ENCODE results near the gene BCAP31.
"Not testable (repeated sequence)": the region's sequence is repeated elsewhere in the genome, so short reads cannot be mapped to it uniquely, and the experiment has no call there.

BCAP31 gene

GRCh38 chrX:153688071-153688470 is 36.1 kb downstream of the BCAP31 start:
- TF ChIP-seq ZNF274 (IDR thresholded peaks at IDR 0.05; ENCODE audit: low read depth, low read length) = no peak
- no peak for TF ChIP-seq YY1 (IDR thresholded peaks at IDR 0.05; ENCODE audit: insufficient read depth, insufficient read length)
- TF ChIP-seq SUZ12 (IDR thresholded peaks at IDR 0.05; ENCODE audit: extremely low read depth, insufficient read depth, insufficient read length) = no peak
- DNase-seq (ENCODE audit: low read depth, low spot score) = no peak
- peaks cover 12% of the 10 kb centered on the region for H3K36me3 ChIP-seq (ENCODE audit: insufficient read depth, insufficient read length, low read length)
- H3K4me1 ChIP-seq (ENCODE audit: insufficient read depth, insufficient read length) = peaks cover 3% of the 10 kb centered on the region
- H3K4me3 ChIP-seq (ENCODE audit: insufficient read length, low read depth) = no peak overlapping the region
- no peaks in the 10 kb centered on the region for H3K27me3 ChIP-seq (ENCODE audit: insufficient read depth, insufficient read length)
- no peaks in the 10 kb centered on the region for H3K9me3 ChIP-seq (ENCODE audit: insufficient read depth, low read length)
- no peak overlapping the region for H3K9ac ChIP-seq (ENCODE audit: insufficient read length, low read depth)

- TF ChIP-seq ZNF274 (IDR thresholded peaks at IDR 0.05; ENCODE audit: low read depth, low read length) = no peak
- no peak for TF ChIP-seq SUZ12 (IDR thresholded peaks at IDR 0.05; ENCODE audit: extremely low read depth, insufficient read depth, insufficient read length)
- TF ChIP-seq YY1 (IDR thresholded peaks at IDR 0.05; ENCODE audit: insufficient read depth, insufficient read length) = no peak
- peaks cover 3% of the 10 kb centered on the region for H3K4me1 ChIP-seq (ENCODE audit: insufficient read depth, insufficient read length)
- H3K4me3 ChIP-seq (ENCODE audit: insufficient read length, low read depth) = peak within 1 kb of the TSS; percentile 42
- peak within 1 kb of the TSS; percentile 42 for H3K9ac ChIP-seq (ENCODE audit: insufficient read length, low read depth)
- H3K36me3 ChIP-seq (ENCODE audit: insufficient read depth, insufficient read length, low read length) = peaks cover 12% of the 10 kb centered on the region
- no peak for DNase-seq (ENCODE audit: low read depth, low spot score)
- H3K9me3 ChIP-seq (ENCODE audit: insufficient read depth, low read length) = no peaks in the 10 kb centered on the region
- H3K27me3 ChIP-seq (ENCODE audit: insufficient read depth, insufficient read length) = no peaks in the 10 kb centered on the region
Observed at GRCh38 chrX:153687121-153688039, 36.8 kb downstream of the BCAP31 start, which contains the start of gene SLC6A8. TSS of gene SLC6A8 (plus strand) at chrX:153687926. CDS start at chrX:153688575, 649 bp downstream.

DNA sequence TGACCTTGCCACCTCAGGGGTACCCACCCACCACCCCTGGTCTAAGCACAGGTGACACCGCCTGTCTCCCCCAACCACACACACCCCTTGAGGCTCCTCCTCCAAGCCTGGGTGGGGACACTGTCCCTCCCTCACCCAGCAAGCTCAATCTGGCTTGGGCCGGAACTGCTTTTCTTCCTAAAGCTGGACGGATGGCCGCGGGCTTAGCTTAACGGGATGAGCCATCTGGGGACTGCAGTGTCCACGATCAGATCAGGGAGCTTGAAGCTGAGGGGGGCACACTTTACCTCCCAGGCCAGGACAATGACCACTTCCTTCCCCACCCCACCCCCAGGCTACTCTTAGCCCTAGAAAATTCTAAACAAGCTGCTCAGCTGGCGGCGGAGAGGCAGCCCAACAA is 37.5 kb downstream of the BCAP31 start:
- TF ChIP-seq ZNF274 (IDR thresholded peaks at IDR 0.05; ENCODE audit: low read depth, low read length) = no peak
- TF ChIP-seq SUZ12 (IDR thresholded peaks at IDR 0.05; ENCODE audit: extremely low read depth, insufficient read depth, insufficient read length) = no peak
- TF ChIP-seq YY1 (IDR thresholded peaks at IDR 0.05; ENCODE audit: insufficient read depth, insufficient read length) = no peak
- Histone ChIP-seq H3K4me1 (ENCODE audit: insufficient read depth, insufficient read length) (peaks cover 3% of the 10 kb centered on the region), H3K27me3 (ENCODE audit: insufficient read depth, insufficient read length) (no peaks in the 10 kb centered on the region), H3K4me3 (ENCODE audit: insufficient read length, low read depth) (no peak overlapping the region), H3K9ac (ENCODE audit: insufficient read length, low read depth) (no peak overlapping the region), H3K9me3 (ENCODE audit: insufficient read depth, low read length) (no peaks in the 10 kb centered on the region), H3K36me3 (ENCODE audit: insufficient read depth, insufficient read length, low read length) (peaks cover 9% of the 10 kb centered on the region)
- DNase-seq (ENCODE audit: low read depth, low spot score) = no peak

DNA sequence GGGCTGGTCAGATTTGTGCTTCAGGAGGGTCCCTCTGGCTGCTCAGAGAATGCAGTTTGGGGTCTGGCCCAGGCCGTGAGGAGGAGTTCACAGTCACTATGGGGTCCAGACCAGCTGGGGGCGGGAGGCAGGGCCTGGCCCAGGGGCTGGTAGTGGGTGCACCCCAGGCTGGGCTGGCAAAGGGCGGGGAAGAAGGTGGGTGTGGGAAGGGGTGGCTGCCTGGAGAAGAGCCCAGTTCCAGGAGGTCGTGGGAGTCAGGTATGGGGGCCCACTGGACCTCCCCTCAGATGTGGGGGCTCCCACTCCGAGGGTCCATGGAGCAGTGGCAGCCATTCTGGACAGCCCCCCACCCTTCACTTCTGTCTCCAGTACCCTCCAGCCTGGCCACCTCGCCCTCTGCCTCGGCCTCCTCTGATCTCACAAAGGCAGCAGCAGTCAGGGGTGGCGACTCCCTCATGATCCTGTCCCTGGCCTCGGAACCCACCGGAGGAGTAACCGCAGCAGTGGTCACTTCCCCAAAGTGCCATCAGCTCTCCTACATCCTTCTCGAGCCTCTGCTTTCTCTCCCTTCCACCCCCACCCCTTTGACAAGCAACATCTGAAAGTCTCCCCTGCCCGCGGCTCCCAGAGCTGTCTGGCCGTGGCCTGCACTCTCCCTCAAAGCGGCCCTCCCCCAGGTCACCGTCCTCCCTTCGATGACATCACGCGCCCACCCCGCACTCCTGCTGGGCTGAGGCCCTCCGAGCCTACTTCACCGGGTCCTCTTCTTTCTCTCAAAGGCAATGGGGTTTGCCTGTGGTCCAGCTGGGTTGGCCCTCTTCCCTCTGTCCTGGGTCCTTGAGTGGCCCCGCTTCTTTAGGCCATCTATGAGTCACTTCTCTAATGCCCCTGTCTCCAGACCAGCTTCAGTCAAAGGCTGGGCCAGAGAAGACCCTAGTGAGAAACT is 38.2 kb downstream of the BCAP31 start:
- peaks cover 4% of the 10 kb centered on the region for H3K36me3 ChIP-seq (ENCODE audit: insufficient read depth, insufficient read length, low read length)
- no peaks in the 10 kb centered on the region for H3K27me3 ChIP-seq (ENCODE audit: insufficient read depth, insufficient read length)
- H3K4me1 ChIP-seq (ENCODE audit: insufficient read depth, insufficient read length) = peaks cover 3% of the 10 kb centered on the region
- peak overlapping the region; percentile 56 for H3K9ac ChIP-seq (ENCODE audit: insufficient read length, low read depth)
- H3K4me3 ChIP-seq (ENCODE audit: insufficient read length, low read depth) = peak overlapping the region; percentile 15
- H3K9me3 ChIP-seq (ENCODE audit: insufficient read depth, low read length) = no peaks in the 10 kb centered on the region
- DNase-seq (ENCODE audit: low read depth, low spot score) = no peak
- no peak for TF ChIP-seq ZNF274 (IDR thresholded peaks at IDR 0.05; ENCODE audit: low read depth, low read length)
- TF ChIP-seq SUZ12 (IDR thresholded peaks at IDR 0.05; ENCODE audit: extremely low read depth, insufficient read depth, insufficient read length) = no peak
- no peak for TF ChIP-seq YY1 (IDR thresholded peaks at IDR 0.05; ENCODE audit: insufficient read depth, insufficient read length)

DNA sequence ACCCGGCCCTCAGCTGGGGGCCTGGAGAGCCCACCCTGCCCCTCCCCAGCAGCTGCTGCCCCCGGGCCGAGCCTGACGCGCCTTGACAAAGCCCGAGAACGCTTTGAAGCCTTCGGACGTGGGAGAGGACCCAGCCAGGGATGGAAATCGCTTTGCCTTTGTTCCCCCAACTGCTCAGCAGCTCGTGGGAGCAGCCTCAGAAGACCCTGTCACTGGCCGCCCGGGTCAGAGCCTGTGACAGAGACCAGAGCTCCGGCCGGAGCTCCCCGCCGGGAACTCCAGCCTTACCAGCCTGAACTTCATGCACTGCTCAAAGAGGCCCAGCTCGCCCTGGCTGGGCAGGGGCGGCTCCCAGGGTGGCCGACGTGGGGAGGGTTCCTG is 39.0 kb downstream of the BCAP31 start:
- H3K9ac ChIP-seq (ENCODE audit: insufficient read length, low read depth) = peak overlapping the region; percentile 56

DNA sequence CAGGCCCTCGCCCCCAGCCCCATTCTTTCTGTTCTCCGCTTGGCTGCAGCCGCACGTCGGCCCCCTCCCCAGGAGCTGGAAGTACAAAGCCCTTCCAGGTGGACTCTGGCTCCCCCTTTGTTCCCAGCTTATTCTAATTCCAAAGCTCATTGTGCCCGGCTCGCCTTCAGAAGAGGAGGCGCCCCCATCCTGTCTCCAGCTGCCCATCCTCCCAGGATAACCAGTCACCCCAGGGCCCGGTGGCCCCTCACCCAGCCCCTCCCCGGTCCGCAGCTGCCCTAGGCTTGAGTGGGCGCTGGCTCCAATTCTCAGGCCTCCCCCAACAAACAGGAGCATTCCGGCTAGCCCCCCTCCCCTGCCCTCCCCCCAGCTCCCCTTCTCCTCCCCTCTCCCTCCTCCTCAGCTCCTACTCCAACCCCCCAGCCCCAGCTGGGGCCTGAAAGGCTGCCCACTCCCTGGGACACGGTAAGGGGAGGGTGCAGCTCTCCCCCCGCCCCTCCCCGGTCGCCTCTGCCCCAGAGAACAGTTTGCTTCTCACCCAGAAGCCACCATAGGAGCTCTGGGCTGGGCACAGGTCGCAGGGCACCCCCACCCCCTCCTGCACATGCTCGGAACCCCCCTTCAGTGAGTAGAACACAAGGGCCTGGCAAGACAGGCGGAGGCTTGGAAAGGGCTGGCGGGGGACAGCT is 39.6 kb downstream of the BCAP31 start:
- no peaks in the 10 kb centered on the region for H3K4me1 ChIP-seq (ENCODE audit: insufficient read depth, insufficient read length)
- H3K9me3 ChIP-seq (ENCODE audit: insufficient read depth, low read length) = no peaks in the 10 kb centered on the region
- peak overlapping the region; percentile 21 for H3K4me3 ChIP-seq (ENCODE audit: insufficient read length, low read depth)
- DNase-seq (ENCODE audit: low read depth, low spot score) = no peak
- H3K27me3 ChIP-seq (ENCODE audit: insufficient read depth, insufficient read length) = no peaks in the 10 kb centered on the region
- peaks cover under 1% of the 10 kb centered on the region for H3K36me3 ChIP-seq (ENCODE audit: insufficient read depth, insufficient read length, low read length)
- H3K9ac ChIP-seq (ENCODE audit: insufficient read length, low read depth) = peak overlapping the region; percentile 56
- TF ChIP-seq ZNF274 (IDR thresholded peaks at IDR 0.05; ENCODE audit: low read depth, low read length) = no peak
- TF ChIP-seq YY1 (IDR thresholded peaks at IDR 0.05; ENCODE audit: insufficient read depth, insufficient read length) = no peak
- TF ChIP-seq SUZ12 (IDR thresholded peaks at IDR 0.05; ENCODE audit: extremely low read depth, insufficient read depth, insufficient read length) = no peak

More for the DNA sequence above, 39.0 kb downstream of the BCAP31 start:
- no peaks in the 10 kb centered on the region for H3K27me3 ChIP-seq (ENCODE audit: insufficient read depth, insufficient read length)
- H3K4me3 ChIP-seq (ENCODE audit: insufficient read length, low read depth) = peak overlapping the region; percentile 21
- TF ChIP-seq SUZ12 (IDR thresholded peaks at IDR 0.05; ENCODE audit: extremely low read depth, insufficient read depth, insufficient read length) (no peak), YY1 (IDR thresholded peaks at IDR 0.05; ENCODE audit: insufficient read depth, insufficient read length) (no peak), ZNF274 (IDR thresholded peaks at IDR 0.05; ENCODE audit: low read depth, low read length) (no peak)
- no peaks in the 10 kb centered on the region for H3K9me3 ChIP-seq (ENCODE audit: insufficient read depth, low read length)
- no peak for DNase-seq (ENCODE audit: low read depth, low spot score)
- peaks cover 4% of the 10 kb centered on the region for H3K36me3 ChIP-seq (ENCODE audit: insufficient read depth, insufficient read length, low read length)
- peaks cover 3% of the 10 kb centered on the region for H3K4me1 ChIP-seq (ENCODE audit: insufficient read depth, insufficient read length)

DNA sequence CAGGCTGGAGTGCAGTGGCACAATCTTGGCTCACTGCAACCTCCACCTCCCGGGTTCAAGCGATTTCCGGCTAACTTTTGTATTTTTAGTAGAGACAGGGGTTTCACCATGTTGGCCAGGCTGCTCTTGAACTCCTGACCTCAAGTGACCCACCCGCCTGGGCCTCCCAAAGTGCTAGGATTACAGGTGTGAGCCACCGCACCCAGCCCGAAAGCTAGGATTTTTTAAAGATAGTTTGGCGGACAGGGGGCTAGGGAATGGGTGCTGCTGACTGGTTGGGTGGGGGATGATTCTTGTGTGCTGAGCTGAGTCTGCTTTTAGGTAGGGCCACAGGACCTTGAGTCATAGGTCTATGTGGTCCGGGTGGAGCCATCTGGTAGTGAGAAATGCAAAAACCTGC is 40.7 kb downstream of the BCAP31 start:
- H3K9me3 ChIP-seq (ENCODE audit: insufficient read depth, low read length); H3K4me1 ChIP-seq (ENCODE audit: insufficient read depth, insufficient read length); DNase-seq (ENCODE audit: low read depth, low spot score); H3K9ac ChIP-seq (ENCODE audit: insufficient read length, low read depth); H3K27me3 ChIP-seq (ENCODE audit: insufficient read depth, insufficient read length); H3K4me3 ChIP-seq (ENCODE audit: insufficient read length, low read depth); H3K36me3 ChIP-seq (ENCODE audit: insufficient read depth, insufficient read length, low read length): not testable (repeated sequence)
